Activated T-cell treated with anti-CD3 and anti-CD28 coated beads, Interleukin-2, amount 50 U/mL, for 72 hours (primary cell): ENCODE results near the gene SERPINI2. TPM values are rescaled to one million over a fixed set of nuclear protein-coding genes. Genes with fewer than 3 reads are reported as not detected.
"Not testable (repeated sequence)": the region's sequence is repeated elsewhere in the genome, so short reads cannot be mapped to it uniquely, and the experiment has no call there.

Experiments
- ATAC-seq, 2 donors: fragments of 150-1000 bp; cut with Tn5 transposase; replicated peaks in 1 of 2; 2 replicates each; pipeline ENCODE4 v1.10.0; 2021; ENCODE audit warnings: moderate library complexity in 2 of 2, mild to moderate bottlenecking in 1 of 2
- DNase-seq, 2 donors: peaks; one replicate each; pipeline ENCODE4 v3.0.0; 2021 to 2022; ENCODE audit warnings: mixed read lengths in 1 of 2
- H3K27ac Mint-ChIP-seq: one replicate; pipeline ENCODE4 v1.8.0; 2022; ENCODE audit warnings: mild to moderate bottlenecking, moderate library complexity, mixed read lengths
- H3K27me3 Mint-ChIP-seq: one replicate; pipeline ENCODE4 v1.8.0; 2022; ENCODE audit warnings: low read depth, mixed read lengths
- H3K36me3 Mint-ChIP-seq, 2 donors: one replicate each; pipeline ENCODE4 v1.8.0; 2022; ENCODE audit warnings: mixed read lengths in 2 of 2, mild to moderate bottlenecking in 1 of 2; ENCODE audit not compliant: insufficient read depth in 2 of 2
- H3K4me1 Mint-ChIP-seq: one replicate; pipeline ENCODE4 v1.8.0; 2022; ENCODE audit warnings: low read depth, mixed read lengths
- H3K4me3 Mint-ChIP-seq, 2 donors: one replicate each; pipeline ENCODE4 v1.8.0; 2022; ENCODE audit warnings: mild to moderate bottlenecking in 2 of 2, mixed read lengths in 2 of 2, moderate library complexity in 2 of 2
- H3K9me3 Mint-ChIP-seq, 2 donors: one replicate each; pipeline ENCODE4 v1.8.0; 2022; ENCODE audit warnings: mixed read lengths in 2 of 2
- total RNA-seq, 2 donors: library from RNA; stranded (reverse); gene quantifications; one replicate each; pipeline ENCODE4 v1.2.3, GENCODE V29; 2022

The SERPINI2 gene
- total RNA-seq, 2 donors from 2014 or later, result not detected

DNA sequence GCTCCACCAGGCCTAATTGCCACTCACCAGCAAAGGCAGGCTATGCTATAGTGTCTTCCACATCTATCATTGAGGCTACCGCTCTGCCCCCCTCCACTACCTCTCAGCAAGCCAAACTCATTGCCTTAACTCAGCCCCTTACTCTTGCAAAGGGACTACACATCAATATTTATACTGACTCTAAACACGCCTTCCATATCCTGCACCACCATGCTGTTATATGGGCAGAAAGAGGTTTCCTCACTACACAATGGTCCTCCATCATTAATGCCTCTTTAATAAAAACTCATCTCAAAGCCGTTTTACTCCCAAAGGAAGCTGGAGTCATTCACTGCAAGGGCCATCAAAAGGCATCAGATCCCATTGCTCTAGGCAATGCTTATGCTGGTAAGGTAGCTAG is 46.9 kb downstream of the SERPINI2 start:
- H3K27me3 Mint-ChIP-seq, result peaks cover 16% of the 10 kb centered on the region
- ATAC-seq, H3K4me3 Mint-ChIP-seq, DNase-seq, H3K9me3 Mint-ChIP-seq, H3K36me3 Mint-ChIP-seq, H3K4me1 Mint-ChIP-seq, H3K27ac Mint-ChIP-seq: not testable (repeated sequence)

DNA sequence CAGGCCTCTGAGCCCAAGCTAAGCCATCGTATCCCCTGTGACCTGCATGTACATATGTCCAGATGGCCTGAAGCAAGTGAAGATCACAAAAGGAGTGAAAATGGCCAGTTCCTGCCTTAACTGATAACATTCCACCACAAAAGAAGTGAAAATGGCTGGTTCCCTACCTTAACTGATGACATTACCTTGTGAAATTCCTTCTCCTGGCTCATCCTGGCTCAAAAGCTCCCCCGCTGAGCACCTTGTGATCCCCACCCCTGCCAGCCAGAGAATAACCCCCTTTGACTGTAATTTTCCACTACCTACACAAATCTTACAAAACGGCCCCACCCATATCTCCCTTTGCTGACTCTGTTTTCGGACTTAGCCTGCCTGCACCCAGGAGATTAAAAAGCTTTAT is 51.4 kb downstream of the SERPINI2 start:
- not testable (repeated sequence) for ATAC-seq, H3K9me3 Mint-ChIP-seq, H3K4me3 Mint-ChIP-seq, DNase-seq, H3K36me3 Mint-ChIP-seq, H3K27ac Mint-ChIP-seq, H3K4me1 Mint-ChIP-seq
- H3K27me3 Mint-ChIP-seq, result peaks cover 16% of the 10 kb centered on the region

DNA sequence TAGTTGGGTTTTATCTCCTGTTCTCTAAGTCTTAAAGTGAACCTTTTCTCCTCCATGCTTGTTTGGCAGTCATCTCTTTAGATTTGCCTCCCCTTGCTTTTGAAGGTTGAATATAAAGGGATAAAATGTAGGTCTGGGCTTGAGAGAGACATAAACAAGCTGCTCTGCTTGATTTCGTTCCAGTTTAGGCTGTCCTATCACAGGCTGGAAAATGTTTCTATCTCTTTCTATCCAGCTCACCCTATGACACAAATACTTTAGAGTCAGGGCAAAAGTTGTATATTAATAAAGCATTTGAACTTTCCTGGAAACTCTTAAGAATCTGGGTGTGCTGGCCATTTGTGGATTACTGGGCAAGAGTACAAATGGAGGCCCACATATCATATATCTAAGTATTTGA is 64.2 kb downstream of the SERPINI2 start:
- Mint-ChIP-seq H3K27me3 (no peaks in the 10 kb centered on the region), H3K36me3 (no peaks in the 10 kb centered on the region), H3K4me3 (no peak overlapping the region), H3K4me1 (no peaks in the 10 kb centered on the region), H3K27ac (no peak overlapping the region), H3K9me3 (no peaks in the 10 kb centered on the region)
- no peak for DNase-seq
- no peak for ATAC-seq

DNA sequence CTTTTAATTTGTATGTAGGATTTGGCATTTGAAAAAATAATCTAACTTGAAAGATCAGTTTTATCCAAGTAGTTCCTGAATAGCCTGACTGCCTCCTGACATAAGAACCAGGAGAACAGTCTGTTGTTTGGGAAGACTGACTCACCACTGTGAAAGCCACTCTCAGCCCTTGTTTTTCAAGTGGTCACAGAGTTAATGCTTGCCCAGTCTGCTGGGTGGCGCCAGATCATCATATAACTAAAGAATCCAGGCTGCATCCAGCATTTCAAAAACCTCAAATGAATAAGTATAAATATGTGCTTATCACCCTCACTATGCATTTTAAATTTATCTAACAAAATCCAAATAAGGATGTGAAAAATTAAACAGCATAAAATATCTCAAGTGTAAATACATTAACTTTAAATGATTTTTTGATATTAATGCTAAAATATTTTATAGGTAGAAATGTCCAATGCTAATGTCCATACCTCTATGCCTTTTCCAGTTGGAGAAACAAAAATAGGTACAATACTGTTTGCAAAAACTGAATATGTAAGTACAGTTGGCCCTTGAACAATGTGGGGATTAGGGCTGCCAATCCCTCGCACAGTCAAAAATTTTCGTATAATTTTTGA is 66.9 kb downstream of the SERPINI2 start:
- DNase-seq (peak in 1 of 2 donors; percentile 2), ATAC-seq (no peak)
- no peaks in the 10 kb centered on the region for H3K9me3 Mint-ChIP-seq
- no peak overlapping the region for H3K27ac Mint-ChIP-seq
- no peaks in the 10 kb centered on the region for H3K36me3 Mint-ChIP-seq
- H3K4me1 Mint-ChIP-seq, result no peaks in the 10 kb centered on the region
- no peak overlapping the region for H3K4me3 Mint-ChIP-seq
- no peaks in the 10 kb centered on the region for H3K27me3 Mint-ChIP-seq

DNA sequence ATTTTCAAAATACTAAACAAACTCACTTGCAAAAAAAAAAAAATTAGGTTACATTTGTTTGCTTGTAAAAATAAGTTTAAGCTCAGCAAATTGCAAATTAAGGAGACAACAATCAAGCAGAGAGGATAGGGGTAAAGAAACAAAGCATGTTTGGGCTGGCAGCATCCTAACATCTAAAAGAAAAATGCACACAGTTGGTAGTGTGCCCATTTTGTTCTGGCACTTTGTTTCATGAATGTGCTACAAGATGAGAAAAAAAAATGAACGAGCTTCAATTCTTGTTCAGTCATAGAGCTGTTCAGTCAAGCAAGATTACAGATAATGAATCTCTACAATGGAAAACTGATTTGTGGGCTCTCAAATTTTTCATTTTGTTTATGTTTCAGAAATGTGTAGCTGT is 76.0 kb downstream of the SERPINI2 start:
- H3K4me3 Mint-ChIP-seq, result no peak overlapping the region
- H3K36me3 Mint-ChIP-seq, result no peaks in the 10 kb centered on the region
- H3K9me3 Mint-ChIP-seq, result no peaks in the 10 kb centered on the region
- H3K27me3 Mint-ChIP-seq, result no peaks in the 10 kb centered on the region
- ATAC-seq (no peak), DNase-seq (no peak)
- H3K27ac Mint-ChIP-seq, result no peak overlapping the region
- no peaks in the 10 kb centered on the region for H3K4me1 Mint-ChIP-seq

DNA sequence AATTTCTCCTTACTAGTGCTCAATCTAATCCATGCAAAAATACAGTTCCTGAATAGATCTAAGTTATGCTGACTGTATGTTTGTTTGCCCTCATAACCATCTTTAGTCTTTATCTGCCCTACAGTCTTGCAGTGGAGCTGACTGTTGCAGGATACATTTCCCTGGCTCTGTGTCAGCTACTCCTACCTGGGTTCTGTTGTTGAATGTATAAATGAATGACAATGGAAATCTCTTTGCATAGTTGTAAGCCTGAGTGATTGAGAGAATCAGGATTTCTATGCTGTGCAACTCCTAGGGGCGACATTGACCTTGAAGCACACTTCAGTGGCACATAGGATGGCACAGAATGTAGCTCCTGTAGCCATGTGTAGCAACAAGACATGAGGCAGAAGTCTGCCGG is 77.8 kb downstream of the SERPINI2 start:
- H3K9me3 Mint-ChIP-seq, result no peaks in the 10 kb centered on the region
- no peaks in the 10 kb centered on the region for H3K36me3 Mint-ChIP-seq
- no peaks in the 10 kb centered on the region for H3K27me3 Mint-ChIP-seq
- DNase-seq (no peak), ATAC-seq (no peak)
- H3K27ac Mint-ChIP-seq, result no peak overlapping the region
- no peaks in the 10 kb centered on the region for H3K4me1 Mint-ChIP-seq
- no peak overlapping the region for H3K4me3 Mint-ChIP-seq

DNA sequence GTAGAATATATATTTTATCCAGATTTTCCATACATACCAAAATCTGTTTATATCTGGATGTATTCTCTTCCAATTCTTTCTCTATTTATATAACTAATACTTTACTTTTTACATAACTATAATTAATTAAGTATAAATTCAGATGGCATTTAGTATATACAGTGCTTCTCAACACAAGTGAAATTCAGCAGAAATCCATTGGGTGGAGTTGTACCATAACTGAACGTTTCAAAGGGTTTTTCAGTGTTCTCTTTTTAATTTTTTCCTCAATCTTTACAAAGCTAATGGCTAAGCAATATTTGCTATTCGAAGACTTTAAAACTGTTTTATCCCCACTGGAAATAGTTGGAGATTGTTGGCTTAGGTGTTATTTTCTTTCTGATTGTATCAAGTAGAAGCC is 79.8 kb downstream of the SERPINI2 start:
- ATAC-seq (no peak), DNase-seq (no peak)
- Mint-ChIP-seq H3K4me1 (no peaks in the 10 kb centered on the region), H3K27ac (no peak overlapping the region), H3K4me3 (no peak overlapping the region), H3K27me3 (no peaks in the 10 kb centered on the region), H3K9me3 (peaks cover 0 to 5% of the 10 kb centered on the region in 2 donors), H3K36me3 (no peaks in the 10 kb centered on the region)

Other genes with a start within 250 kb of the SERPINI2 start
- gene ZBBX, start 93.7 kb downstream of the SERPINI2 start, total RNA-seq, result not detected
- under 1 TPM; 0.14 to 0.31 TPM for gene WDR49, start 179.9 kb upstream of the SERPINI2 start, total RNA-seq